A549 (cell line): Measurements from ENCODE around the gene CDH4.

Experiments
- CBX2 ChIP-seq: fragments of 200-600 bp; sonication (generic); IDR thresholded peaks from 2 replicates; pipeline ENCODE4 v1.6.1; 2016; ENCODE audit warnings: low read depth, mild to moderate bottlenecking, borderline replicate concordance
- CTCF ChIP-seq: fragments of >200 bp; sonication (Bioruptor Twin); formaldehyde crosslinking; IDR thresholded peaks from 3 replicates; pipeline ENCODE4 v1.5.1; 2016
- EP300 ChIP-seq, 2 experiments: fragments of >200 bp; sonication (Bioruptor Twin); formaldehyde crosslinking; IDR thresholded peaks; 2 replicates in 1 of 2; 3 replicates in 1 of 2; pipeline ENCODE4 v1.6.1; 2016 to 2017
- JUN ChIP-seq, 2 experiments: fragments of >200 bp; sonication (Bioruptor Twin); formaldehyde crosslinking; IDR thresholded peaks; 2 replicates in 1 of 2; 3 replicates in 1 of 2; pipeline ENCODE4 v1.6.1; 2016 to 2017
- NFE2L2 ChIP-seq: fragments of 150-350 bp; conservative IDR thresholded peaks from 2 replicates; pipeline ENCODE4 v1.6.1; 2014; ENCODE audit warnings: low read length
- NR3C1 ChIP-seq: fragments of >200 bp; sonication (Bioruptor Twin); formaldehyde crosslinking; IDR thresholded peaks from 3 replicates; pipeline ENCODE4 v1.6.1; 2017
- PBX3 ChIP-seq: IDR thresholded peaks from 2 replicates; pipeline ENCODE4 v1.6.1; 2012
- POLR2A ChIP-seq: IDR thresholded peaks from 2 replicates; pipeline ENCODE4 v1.6.1; 2012; ENCODE audit warnings: mild to moderate bottlenecking, low read length
- RAD21 ChIP-seq, 2 experiments: fragments of >200 bp in 1 of 2; sonication (Bioruptor Twin) in 1 of 2; formaldehyde crosslinking in 1 of 2; IDR thresholded peaks in 1 of 2; conservative IDR thresholded peaks in 1 of 2; 2 replicates in 1 of 2; 3 replicates in 1 of 2; pipeline ENCODE4 v1.6.1; 2012 to 2018; ENCODE audit warnings: inconsistent platforms in 1 of 2
- REST ChIP-seq: fragments of 200-600 bp; sonication (generic); IDR thresholded peaks from 2 replicates; pipeline ENCODE4 v1.6.1; 2016; ENCODE audit warnings: antibody characterized with exemption, mild to moderate bottlenecking, moderate library complexity
- USF2 ChIP-seq: fragments of 450-650 bp; IDR thresholded peaks from 2 replicates; pipeline ENCODE4 v1.6.1; 2014; ENCODE audit warnings: antibody characterized with exemption

GRCh38 chr20:61862881-61863280 is 610.8 kb downstream of the CDH4 start:
- TF ChIP-seq REST (no peak), USF2 (no peak), CTCF (no peak), RAD21 (conservative IDR thresholded peaks at IDR 0.05 in 1 of 2, IDR thresholded peaks at IDR 0.05 in 1 of 2) (no peak), NFE2L2 (no peak), POLR2A (no peak), PBX3 (no peak), EP300 (IDR thresholded peaks at IDR 0.05) (no peak), CBX2 (no peak), JUN (IDR thresholded peaks at IDR 0.05) (no peak), NR3C1 (no peak)
